Stimulated activated CD8-positive, alpha-beta memory T cell treated with anti-CD3 and anti-CD28 coated beads, Interleukin-12 subunit alpha, Interleukin-12 subunit beta, amount 100 ng/mL, for 24 hours (primary cell): ENCODE data around the gene ARHGAP22.

ENCODE experiments used
- DNase-seq: peaks from one replicate; pipeline ENCODE4 v3.0.0-alpha.2; 2020; ENCODE audit errors: extremely low read depth

Gene ARHGAP22

DNA sequence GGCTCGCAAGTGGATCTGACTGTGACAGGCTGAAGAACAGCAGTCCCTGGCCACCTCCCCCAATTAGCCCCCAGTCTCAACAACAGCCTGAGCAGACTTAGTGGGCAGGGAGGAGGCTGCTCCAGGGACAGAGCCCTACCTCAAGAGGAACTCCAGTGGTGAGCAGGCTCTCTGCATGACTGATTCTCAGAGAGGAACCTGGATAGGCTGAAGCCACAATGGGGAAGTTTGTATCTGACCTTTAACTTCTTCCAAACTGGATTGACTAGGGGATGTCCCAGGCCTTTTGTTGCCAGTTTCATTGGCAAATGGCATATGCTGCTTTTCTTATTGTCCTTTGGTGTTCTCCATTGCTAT is 93.0 kb downstream of the ARHGAP22 start:
- DNase-seq, result no peak

DNA sequence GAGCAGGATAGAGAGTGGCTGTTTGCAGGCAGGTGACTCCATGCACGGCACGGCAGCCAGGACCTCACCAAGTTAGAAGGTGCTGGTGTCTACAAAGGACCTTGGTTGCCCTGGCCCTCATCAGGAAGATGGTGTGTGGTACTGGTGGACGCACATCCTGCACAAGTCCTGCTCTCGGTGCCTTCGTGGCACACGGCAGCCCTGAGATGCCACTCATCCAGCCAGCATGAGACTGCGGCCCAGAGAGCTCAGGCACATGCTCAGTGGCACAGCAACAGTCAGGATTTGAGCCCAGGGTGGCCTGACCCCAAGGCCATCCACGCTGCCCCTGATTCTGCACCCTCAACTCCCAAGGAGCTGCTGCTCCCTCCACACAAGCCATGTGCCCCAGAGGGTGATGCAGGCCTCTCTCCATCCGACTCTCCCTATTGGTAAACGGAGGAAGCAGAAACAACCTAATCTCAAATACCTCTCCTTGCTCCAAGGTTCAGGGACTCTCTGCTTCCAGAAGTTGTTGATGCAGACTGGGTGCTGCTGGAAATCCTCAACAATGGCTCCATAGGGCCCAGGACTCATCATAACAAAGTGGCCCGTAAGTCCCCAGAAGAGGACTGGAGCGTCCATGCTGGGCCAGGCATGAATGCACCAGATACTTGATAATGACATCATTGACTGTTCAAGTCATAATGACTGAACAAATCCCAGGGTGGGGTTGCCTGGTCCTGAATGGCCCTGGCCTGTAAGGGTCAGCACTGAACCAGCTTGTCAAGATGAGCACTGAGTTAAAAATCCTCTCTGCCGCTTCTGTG is 93.6 kb downstream of the ARHGAP22 start:
- no peak for DNase-seq

DNA sequence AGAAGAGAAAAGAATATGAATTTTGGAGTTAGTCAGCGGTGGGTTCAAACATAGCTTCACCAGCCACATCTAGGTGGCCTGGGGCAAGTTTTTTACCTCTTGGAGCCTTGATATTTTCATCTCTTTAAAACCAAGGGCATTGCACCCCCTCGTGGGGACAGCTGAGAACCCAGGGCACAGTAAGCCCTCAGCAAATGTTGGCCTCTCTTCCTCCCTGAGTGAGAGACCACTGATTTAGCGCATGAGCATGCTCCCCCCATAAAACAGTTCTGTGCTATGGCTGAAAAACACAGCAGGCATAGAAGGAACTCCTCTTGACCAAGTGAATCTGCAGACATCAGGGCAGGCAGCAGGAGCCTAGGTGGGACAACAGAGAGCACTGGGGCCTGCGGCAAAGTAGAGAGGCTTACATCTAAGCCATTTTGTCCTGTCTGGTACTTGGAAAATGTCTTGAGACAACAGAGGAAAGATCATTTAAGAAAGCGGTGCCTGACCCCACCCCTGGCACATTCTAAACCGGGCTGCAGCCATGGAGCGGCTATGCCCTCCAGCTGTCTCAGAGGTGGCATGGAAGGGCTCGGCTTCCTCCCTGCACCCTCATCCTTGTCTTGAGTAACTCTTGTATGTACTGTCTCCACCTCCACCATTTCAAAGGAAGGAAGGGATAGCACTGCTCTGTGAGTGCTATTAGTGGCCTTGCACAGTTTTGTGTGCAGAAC is 94.7 kb downstream of the ARHGAP22 start:
- DNase-seq, result no peak

DNA sequence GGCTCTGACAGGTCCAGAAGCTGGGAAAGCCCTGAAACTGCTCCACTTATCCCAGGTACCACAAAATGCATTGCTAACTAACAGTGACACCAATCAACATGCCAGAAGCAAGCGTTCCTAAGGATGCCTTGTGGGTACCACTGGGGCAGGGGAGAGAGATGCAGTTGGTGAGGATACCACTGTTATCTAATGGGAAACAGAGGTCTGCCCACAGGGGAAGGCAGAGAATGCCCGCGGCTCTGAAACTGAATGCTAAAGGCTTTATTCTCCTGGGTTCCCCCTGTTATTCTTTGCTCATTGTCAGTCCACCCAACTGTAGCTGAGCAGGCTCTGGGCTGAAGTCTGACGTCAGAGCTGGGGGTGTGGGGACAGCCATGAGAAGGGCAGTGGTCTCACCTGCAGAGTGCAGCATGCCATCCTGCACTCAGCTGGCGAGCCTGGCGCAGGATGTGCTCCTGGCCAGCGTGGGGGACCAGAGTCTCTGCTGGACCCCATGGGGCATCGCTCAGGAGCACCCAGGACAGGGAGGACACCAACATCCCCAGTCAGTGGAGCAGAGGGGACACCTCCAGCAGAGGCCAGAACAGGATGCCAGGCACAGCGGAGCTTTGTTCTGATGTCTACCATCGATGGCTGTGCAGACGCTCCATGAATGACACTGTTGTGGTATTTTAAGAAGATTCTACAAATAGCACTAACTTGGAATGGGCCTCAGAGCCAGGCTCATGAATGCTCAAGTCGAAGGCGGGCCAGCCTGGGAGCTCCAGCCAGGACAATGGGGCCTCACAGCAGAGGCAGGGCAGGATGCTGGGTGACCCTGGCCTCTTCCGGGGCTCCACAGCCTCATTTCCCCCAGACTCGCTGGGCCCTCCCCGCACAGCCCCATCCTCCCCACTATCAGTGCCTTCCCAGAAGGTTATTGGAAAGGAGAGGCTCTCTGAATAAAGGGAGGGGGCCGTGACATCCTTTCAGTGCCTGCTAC is 95.8 kb downstream of the ARHGAP22 start:
- DNase-seq, result no peak

DNA sequence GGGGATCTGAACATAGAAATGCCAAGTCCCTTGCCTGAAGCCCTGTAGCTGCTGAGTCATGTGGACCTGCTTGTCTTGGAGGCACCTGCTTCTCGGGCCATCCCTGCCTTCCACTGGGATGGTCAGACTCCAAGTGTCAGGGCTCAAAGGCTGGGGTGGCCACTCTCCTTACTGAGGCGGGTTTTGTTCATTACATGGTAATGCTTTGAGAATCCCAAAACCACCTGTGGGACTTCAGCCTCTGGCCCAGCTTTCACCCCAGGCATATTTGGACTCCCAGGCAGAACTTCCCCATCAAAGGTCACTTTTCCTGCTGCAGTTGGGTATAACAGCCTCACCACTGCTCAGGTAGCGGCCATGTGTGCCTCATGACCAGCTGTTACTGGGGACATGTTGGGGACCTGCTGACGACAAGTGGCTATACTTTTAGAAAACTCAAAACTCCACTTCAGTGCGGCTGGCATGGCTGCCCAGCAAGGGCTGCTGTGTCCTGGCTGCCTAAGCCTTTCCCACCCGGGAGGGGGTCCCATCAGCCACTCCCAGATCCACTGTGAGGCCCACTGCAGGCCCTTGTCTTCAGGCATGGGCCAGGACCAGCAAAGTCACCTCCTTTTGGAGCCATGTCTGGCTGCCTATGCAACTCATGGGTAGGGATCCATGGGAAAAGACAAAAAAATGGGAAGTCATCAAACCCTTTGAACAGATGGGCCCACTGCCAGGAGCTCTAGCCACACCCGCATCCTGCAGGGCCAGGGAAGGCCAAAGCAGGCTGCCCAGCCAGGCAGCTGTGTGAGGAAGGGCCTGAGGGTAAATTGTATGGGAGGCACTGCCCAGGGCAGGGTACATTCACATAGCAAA is 96.7 kb downstream of the ARHGAP22 start:
- DNase-seq, result no peak

DNA sequence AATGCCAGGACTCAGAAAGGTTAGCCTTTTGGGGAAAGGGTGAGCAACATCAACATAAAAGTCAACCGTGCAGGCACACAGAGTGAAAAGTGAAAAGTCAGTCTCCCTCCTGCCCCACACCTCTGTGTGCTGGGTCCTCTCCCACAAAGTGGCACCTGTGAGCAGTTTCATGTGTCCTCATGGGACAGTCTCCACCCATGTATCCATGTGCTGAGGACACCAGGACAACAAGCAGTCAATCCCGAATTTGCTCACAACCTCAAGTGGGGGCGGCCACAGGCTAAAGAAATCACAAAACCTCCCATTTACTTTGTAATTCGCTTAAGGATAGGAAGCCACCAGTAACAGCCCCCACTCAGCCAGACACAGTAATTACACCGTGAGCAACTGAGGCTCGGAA is 97.4 kb downstream of the ARHGAP22 start:
- DNase-seq, result no peak

DNA sequence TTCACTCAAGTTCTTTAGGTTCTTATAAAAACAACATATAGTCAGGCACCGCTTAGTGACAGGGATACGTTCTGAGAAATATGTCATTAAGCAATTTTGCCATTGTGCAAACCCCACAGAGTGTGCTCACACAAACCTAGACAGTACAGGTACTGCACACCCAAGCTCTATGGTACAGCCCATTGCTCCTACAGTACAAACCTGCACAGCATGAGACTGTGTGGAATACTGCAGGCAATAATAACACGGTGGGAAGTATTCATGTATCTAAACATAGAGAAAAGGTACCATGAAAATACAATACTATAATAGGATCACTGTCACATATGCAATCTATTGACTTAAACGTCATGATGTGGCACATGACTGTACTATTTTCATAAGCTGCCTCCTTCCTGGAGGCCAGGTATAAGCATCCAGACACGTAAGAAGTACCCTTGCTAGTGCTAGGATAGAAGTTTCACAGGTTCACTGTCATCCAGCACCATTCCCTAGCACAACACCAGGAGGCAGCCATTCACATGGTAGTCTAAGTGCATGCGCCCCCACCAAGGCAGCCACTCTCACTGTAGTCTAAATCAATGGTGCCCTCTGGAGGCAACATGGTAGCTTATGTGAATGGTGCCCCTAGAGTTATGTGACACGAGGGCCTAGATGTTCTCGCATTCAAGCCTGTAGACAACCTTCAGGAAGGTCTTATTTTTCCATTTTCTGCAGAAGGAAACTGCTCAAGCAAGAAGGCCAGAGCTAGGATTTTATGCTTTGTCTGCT is 98.5 kb downstream of the ARHGAP22 start:
- no peak for DNase-seq

DNA sequence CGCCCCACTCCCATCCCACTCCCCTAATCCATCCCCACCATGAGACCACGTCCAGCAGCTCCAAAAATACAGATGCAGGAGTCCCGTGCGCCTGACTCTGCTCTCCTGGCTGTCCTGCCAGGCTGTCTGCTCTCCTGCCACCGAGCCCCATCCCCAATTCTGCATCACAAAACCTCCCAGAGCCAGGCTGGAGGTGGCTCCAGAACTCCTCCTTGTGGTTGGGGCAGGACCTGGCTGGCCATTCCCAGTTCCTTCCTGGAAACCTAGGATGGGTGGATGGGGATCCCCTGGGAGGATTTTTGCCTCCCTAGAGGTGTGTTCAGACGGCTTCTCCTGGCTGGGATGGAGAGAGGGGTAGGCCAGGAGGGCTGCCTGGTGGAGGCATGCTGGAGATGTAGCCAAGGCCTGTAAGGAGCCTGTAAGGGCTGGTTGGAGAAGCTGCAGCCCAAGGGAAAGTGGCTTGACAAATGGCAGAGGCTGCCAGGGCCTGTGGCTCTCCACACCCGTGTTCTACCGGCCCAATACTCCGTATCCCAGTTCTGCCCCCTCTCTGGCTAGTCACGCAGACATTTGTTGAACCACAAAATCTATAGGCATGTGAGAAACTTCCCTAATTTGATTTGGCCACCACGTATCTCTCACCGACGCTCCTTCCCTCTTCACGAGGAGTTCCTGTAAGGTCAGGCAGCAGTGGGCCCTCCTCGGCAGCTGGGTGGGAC is 99.3 kb downstream of the ARHGAP22 start:
- DNase-seq, result no peak

DNA sequence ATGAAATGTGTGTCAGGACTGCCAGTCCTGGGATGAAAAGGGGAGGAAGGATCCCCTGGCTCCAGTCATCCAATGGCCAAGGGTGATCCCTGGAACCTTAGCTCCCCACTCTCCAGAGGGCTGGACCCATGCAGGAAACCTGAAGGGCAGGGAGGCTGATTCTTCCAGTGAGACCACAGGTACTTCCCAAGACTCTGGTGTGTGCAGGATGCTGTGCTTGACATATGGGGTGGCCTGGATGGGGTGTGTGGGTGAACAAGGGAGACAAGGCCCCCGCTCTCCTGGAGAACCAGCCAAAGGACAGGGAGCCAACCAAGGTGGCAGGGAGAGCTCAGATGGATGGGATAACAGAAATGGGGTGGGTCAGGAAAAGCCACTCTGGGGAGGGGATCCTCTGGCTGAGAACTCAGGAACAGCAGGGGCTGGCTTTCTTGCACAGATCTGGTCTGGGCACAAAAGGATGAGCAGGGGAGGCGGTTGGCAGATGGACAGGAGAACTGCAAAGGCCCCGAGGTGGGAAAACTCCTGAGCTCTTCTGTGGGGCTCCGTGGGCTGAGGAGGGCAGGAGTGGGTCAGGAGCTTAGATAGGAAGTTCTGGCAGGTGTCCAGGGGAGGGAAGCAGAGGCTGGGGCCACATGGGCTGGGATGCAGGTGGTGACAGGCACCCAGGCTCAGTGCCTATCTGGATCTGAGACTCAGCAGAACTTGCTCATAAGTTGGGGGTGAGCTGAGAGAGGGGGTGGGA is 100.6 kb downstream of the ARHGAP22 start:
- no peak for DNase-seq

DNA sequence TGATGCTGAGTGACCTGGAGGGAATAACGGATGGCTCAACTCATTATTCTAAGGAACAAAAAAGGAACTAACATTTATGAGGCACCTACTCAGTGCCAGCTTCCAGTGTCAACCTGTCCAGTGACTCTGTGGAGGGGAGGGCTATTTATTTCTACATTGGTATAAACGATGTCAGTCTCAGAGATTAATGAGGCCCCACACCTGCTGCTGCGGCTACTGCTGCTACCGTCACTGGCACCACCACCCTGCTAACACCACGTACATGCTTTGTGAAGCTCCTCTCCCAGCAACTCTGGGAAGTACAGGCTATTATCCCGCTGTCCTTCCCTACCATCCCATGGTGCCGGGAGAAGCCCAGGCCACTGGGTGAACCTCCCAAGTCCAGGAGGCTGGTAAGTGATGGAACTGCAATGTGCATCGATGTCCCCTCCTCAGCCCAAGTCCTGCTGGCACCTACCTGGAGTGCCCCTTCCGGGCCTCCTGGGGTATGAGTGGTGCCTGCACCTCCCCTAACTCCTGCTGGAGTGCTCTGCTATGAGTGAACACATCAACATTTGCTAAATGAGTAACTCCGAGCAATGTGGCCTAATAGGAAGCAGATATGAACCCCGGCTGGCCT is 101.5 kb downstream of the ARHGAP22 start:
- no peak for DNase-seq

DNA sequence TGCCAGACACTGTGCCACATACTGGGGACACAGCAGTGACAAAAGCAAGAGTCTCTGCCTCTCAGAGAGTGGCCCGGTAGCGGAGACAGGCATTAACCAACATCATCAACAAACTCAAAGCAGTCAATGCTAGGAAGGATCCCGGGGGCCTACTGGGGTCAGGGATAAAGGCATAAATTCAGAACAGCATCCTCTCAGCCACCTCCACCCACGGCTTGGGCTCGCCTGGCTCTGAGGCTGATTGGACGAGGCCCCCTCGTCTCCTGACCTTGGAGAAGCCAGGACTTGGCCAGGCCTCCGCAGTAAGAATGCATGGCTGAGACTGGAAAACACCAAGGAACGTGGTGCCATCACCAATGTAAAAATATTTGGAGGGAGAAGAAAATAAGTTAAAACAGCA is 102.1 kb downstream of the ARHGAP22 start:
- DNase-seq, result no peak

DNA sequence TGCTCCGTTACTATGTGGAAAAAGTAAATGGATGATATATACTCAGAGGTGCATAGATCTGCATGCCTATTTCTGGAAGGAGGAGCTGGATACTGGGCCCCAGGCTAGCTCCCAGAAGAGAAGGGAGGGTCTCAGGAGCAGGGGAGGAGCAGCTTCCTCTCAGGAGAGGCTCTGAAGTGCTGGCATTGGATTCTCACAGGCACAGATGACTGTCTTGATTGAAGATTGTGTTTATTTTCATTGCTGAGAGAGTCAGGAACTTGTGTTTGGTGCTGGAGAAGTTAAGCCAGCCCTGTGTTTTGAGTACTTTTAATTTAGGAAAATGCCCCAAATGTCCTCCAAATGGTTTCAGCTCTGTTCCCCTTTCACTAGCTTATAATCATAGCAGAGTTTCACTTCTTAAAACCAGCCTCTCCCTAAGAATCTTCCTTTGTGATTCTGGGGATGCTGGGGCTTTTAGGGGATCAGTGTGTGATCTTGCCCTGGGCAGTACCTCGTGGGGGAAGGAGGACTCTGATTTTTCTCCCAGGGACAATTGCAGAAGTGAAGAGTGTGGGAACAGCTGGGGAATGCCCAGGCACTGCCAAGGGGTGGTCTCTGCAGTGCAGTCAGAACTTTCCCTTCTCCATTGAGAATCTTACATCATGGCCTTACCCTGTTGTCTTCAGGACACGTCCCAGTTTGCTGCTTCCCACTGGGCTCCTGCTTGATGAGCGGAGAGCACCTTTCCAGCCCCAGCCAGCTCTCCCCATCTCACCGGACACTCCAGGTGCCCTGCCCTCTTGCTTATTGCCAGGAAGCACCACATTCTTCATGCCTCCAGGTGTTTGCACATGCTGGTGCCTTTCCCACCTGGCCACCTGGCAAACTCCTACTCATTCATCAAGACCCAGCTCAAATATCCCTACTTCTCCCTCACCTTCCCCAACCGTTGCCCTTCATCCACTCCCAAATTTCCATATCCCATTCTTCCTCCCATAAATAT is 102.8 kb downstream of the ARHGAP22 start:
- DNase-seq, result no peak

DNA sequence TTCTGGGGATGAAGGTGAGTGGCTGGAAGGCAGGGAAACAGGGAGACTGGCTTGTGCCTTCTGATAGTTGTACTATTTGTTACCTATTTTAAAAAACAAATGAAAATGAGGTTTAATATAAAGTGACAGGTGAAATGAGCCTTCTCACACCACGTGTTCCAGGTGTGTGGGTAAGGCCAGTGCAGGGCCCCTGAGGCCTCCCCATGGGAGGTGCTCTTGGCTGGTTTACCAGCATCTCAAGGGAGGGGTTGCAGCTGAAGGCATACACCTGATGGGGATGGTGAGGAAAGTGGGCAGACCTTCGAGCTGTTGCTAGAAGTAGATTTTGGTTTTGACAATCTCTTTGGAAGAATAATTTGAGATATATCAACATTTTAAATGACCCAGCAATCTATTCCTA is 103.6 kb downstream of the ARHGAP22 start:
- DNase-seq, result no peak

DNA sequence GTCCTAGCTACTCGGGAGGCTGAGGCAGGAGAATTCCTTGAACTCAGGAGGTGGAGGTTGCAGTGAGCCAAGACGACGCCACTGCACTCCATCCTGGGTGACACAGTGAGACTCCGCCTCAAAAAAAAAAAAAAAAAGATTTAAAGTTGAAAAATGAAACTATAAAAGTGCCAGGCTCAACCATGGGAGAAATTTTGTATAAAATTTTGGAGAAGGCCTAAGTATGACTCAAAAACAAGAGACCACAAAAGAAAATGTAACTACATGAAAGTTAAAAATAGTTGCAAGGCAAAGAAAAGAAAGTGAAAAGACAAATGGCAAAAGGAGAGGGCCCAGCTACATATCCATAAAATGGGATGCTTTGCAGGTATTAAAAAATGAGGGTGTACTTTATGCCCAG is 104.1 kb downstream of the ARHGAP22 start:
- no peak for DNase-seq

DNA sequence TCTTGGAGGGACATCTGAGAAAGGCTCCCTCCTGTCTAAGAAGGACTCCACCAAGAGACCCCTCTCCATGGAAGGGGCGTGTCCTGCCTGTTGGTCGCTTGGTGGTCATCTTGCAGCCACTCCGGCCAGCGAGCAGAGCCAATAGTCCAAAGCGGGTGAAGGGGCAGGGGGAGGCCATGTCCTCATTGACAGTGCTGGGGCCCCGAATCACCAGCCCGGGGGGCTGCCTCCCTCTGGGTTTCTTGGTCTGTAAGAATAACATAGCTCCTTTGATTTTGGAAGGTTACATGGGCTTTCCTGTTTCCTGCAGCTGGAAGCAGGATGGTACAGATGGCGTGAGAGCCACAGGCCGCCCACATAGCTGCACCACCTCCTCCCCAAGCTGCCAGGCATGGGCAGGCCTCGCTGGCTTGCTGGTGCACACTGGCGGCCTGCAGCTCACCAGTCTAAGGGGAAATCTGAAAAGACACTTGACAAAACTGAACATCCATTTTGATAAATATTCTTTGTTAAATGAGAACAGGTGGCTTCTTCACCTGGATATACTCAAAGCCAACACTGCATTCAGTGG is 105.8 kb downstream of the ARHGAP22 start:
- DNase-seq, result no peak

DNA sequence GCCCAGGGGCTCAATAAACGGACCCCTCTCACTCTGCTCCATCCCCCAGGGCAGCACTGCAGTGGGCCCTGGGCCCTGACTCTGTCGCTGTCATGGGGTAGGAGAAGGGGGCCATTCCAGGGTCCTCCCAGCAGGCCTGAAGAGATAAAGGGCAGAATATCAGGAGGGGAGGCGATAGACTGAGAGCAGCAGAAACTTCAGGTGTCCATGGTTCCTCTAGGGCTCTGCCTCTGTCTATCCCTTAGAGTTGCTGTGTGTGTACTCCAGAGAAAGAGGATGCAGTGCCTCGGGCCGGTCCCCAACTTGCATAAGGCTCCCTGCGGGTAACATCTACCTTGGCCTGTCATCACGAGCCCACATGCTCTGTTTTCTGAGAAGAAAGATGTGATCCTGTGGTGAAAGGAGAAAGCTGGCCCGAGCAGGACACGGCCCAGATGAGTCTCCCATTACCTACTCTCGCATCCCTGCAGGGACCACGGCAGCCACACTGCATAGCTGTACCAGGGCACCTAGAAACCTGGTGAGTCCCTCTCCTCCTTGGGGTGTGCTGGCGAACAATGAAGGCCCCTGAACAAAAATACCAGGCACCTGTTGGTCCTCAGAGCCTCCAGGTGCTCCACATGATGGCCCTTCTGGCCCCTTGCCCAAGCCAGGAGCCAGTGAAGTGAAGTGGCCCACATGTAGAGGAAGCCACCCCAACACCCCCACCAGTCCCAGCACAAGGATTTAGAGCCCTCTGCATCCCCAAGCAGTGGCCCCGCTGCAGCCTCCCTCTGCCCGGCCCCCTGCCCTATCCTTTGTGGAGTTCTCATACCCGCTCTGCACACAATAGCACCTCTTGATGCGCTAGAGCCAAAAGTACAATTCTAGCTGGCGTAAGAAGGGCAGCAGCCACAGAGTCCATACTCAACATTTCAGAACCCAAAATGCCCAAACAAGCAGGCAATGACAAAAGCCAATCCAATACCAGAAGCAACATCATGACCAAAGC is 106.8 kb downstream of the ARHGAP22 start:
- no peak for DNase-seq
